HT1080 (cell line): ENCODE results near the gene UBE3B. TPM values are rescaled to one million over a fixed set of nuclear protein-coding genes. Genes with fewer than 3 reads are reported as not detected.

Experiments used
- DNase-seq: peaks from one replicate; pipeline ENCODE4 v3.0.0-alpha.2; 2015; ENCODE audit warnings: low read depth
- total RNA-seq: library from RNA; depleted of rRNA; stranded (reverse); fragments of >200 nt; shearing (Covaris generic); gene quantifications from 2 replicates; pipeline ENCODE4 v1.2.3, GENCODE V29; 2014

The UBE3B gene
- total RNA-seq, 1 experiment from 2014 or later, result 32.2 TPM

DNA sequence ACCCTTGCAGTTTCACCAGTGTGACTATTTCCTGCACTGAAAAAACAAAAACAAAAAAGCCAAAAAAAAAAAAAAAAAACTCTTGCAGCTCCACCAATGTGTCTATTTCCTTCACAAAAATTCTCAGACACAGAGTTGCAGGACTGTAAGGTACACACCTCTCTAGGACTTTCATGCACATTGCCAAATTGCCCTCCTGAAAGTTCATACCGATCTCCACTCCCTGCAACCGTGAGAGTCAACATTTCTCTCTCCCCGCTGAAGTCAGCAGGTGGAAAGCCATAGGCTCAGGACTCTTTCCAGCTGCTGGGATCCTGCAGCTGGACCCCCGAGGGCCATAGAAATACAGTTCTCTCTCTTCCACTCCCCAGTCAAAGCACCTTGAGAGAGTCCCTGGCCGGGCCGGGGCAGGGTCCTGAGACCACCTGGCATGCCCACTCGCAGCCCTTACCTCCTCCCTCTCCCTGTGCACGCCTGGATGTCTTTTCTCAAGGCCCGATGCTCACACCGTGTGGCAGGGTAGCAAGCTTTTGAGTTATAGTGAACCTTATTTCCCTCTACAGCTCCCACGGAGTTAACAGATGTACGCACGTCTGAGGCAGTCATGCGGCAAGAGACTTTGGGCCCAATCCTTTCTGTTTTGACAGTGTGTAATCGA lies 72.3 kb downstream of the UBE3B start:
- DNase-seq, result no peak

DNA sequence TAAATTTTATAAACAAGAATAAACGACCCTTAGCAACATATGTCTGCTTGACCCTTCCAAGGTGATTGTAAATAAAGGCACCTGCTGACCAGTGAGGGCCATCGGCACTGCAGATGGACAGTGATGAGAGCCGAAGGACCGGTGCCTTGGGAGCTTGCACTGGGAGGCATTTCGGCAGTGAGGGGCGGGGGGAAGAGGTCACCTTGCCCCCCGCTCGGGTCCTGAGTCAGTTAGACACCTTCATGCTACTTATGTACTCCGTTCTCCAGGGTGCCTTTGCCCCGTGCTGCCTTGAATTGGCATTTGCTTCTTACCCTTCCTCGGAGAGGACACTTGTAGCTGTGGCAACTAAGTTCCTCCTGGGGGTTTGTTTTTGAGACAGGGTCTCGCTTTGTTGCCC lies 72.8 kb downstream of the UBE3B start:
- no peak for DNase-seq

DNA sequence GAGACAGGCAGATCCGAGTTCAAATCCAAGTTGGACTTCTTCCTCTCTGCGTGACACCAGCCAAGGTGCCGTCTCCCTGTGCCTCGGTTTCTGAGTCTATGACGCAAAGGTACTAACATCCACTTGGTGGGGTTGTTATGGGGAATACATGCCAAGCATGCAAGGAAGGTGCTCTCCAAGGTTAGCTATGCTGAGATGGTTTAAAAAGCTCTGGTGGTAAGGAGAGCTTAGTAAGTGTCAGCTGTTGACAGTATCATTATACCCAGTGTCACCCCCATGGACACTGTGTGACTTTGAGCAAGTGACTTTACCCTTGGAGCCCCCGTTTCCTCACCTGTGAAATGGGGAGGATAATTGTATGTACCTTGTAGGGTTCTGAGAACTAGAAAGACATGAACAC lies 73.7 kb downstream of the UBE3B start:
- no peak for DNase-seq

DNA sequence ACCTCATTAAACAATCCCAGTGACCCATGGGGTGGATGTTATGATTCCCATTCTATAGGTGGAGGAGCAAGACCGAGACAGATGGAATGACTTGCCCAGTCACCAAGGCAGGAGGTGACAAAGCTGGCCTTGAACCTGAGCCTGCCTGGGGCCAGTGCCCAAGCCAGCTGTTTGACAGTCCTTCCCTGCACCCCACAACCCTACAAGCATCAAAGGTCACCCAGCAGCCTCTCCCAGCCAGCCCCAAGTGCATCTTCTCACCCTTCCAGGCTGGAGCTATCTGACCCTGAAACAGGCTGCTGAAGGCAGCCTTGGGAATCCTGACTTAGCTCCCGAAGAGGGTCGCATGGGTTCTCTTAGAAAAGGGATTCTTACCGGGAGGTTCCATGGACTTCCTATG lies 75.5 kb downstream of the UBE3B start:
- no peak for DNase-seq

DNA sequence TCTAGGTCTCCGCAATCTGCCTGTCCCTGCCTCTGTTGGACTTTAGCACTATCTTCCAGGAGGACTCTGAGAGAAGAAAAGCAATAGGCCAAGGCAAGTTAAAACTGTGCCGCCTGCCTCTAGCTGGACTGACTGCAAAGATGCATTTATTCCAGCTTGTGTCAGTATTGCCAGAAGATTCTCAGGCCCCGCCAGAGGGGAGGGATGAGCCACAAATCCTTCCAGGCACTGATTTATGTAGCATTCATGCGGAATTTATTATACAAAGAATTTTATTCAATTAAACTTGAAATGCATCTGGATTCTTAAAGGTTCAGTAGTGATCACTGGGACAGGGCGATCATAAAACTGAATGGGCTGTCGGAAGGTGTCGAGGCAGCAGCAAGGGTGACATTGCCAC lies 76.0 kb downstream of the UBE3B start:
- DNase-seq, result no peak

DNA sequence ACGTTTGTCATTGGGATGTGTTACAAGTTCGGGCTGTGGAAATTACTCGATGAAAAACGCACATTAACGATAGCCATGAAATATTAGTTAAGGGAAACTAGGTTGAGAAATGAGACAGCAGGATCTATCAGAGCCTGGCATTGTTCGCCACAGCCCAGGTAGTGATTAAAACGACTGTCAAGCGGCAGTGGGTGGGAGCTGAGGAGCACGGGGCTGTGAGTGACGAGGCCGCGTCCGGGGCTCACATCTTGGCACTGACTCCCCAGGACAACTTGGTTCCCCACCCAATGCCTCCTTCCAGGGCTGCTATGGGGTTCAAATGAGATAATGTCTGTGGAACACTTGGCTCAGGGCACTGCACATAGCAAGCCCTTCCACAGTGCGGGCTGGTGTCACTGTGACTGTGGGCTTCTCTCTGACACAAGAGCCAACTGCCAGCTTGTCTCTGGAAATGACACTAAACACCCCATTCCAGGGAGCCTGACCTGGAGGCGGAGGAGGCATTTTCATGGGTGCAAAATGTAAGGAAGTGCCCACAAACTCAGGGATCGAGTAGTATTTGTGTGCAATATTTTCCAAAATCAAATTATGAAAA lies 76.6 kb downstream of the UBE3B start:
- no peak for DNase-seq

DNA sequence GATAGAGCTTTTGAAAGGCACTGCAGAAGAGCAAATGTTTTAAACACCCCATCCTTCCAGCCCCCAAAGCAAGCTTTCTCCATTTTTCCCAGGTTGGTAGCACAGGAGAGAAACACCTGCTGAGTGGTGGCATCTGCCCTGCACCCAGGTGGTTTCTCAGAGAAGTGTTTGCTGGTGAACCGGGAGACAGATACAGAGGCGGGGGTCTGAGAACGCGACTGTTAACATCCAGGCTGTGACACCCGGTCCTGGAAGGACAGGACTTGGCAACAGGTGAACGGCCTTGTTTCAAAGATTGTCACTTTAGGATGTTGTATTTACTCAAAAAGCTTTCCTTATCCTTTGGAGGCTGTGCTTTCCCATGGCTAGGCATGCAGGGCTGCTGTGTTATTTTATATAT lies 77.3 kb downstream of the UBE3B start:
- no peak for DNase-seq

DNA sequence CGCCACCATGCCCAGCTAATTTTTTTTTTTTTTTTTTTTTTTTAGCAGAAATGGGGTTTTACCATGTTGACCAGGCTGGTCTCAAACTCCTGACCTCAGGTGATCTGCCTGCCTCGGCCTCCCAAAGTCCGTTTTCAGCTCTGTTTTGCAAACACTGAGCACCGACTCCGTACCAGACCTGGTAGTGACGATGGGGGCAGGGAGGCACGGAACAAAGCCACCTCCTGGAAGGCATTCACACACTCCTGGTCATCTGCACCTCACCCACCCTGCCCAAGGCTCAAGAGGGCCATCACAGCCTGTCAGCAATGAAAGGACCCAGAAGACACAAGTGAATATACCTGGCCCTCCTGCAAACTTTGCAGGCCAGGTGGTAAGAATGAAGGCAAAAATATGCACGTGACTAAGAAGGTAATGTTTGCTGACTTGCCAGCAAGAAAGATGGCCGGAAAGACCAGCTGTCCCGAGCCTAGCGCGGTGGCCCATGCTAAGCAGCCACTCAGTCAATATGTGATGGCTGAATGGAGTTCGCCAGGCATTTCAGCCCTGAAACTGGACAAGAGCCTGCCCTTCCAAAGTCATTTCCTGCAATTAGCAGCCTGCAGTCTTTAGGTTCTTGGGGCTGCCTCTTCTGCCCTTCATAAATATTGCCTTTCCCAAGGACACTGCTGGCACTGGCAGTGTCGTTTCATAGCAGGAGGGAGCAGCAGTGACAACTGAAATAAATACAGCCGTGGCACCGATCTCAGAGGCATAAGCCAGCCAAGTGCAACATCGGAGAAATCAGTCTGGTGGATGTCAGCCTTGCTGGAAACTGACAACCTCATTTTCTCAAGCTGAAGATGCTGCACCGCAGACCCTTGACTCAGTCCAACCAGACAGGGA lies 78.2 kb downstream of the UBE3B start:
- no peak for DNase-seq

DNA sequence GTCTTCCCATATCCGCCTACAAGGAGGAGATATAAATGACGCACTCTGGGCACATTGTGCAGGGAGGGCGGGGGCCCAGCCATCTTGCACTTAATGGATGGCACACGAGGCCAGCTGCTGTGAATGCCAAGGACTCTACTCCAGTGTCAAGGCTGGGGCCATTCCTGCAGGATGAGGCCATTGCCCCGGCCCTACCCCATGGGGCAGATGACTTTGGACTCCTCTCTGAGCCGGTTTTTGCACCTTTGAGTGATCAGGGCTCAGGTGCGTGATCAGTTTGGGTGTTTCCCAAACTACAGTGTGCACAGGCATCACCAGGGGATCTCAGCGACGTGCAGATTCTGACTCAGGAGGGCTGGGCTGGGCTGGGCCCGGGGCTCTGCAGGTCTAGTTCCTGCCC lies 79.8 kb downstream of the UBE3B start:
- no peak for DNase-seq

DNA sequence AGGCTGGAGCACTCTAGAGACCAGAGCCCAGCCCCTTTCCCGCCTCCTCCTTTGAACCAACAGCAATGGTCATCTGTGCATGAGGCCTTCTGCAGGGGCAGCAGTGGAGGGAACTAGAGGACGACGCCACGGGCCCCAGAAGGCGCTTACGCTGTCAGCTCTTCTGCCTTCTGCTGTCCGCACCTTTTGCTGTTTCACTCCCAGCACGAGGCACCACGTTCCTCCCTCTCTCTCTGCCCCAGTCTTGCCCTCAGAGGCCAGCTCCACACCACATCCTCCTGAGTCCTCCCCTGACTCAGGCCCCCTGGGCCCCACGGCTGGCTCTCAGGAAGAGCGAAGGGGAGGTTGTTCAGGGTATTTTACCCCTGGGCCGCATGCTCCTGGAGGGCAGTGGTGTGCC lies 80.4 kb downstream of the UBE3B start:
- no peak for DNase-seq

DNA sequence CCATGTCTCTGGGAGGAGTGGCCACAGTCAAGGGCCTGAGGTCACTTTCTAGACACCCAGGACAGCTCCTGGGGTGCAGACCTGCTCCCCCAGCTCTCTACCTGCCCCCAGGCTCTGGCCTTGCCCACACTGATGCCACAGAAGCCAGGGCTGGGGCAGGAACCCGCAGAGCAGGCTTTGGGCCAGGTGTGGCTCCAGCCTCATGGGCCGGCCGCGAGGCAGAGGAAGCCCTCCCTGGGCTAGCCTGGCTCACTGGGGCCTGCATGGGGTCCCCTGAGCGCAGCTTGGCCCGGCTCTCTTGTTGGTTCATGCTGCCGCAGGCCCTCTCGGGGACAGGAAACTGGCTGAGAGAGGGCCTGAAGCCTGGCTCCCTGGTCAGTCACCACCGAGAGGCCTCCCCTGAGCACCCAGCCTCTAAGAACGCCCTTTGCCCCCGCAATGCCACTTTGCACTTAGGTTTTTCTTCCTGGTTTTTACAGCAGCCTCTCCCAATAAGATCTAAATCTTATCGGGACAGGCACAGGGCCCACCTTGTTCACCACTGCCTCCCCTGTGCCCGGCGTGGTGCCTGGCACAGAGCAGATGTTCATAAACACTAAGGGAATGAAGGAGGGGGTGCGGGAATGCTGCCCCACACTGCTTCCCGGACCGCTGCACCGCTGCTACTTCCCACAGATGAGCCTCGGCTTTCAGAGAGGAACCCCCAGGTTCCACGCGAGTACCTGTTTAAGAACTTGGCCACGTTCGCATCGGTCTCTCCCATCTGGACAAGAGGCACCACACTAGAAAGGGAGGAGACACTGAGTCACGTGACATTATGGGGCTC lies 81.2 kb downstream of the UBE3B start:
- DNase-seq, result no peak

DNA sequence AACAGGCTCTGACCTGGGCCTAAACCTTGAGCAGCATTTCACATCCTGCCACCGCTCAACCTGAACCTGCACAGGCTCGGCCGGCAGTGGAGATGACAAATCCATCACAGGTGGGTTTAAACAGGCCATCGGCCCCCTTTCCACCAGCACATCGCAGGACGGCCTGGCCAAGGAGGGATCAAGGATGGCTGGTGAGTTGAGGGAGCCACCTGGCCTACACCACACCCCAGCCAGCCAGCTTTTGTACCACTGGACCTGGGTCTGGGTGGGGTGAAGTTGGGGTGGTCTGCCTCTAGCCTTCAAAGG lies 81.7 kb downstream of the UBE3B start:
- no peak for DNase-seq

DNA sequence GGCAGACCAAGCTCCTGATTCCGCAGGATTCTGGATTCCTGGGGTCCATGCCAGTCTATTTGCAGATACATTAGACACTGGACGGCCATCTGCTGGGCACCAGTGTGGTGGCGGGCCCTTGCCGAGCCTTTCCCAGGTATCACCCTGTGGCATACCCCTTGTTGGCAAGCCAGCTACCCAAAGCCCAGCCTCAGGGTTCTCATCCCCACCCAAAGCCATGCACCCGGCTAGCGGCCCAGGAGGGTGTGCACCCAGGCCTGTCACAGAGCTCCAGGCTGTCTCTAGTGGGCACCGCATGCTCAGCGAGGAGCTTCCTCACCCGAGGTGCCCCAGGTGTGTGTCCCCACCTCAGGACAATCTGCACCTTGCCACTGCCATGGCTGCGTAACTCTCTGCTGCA lies 82.2 kb downstream of the UBE3B start:
- no peak for DNase-seq

DNA sequence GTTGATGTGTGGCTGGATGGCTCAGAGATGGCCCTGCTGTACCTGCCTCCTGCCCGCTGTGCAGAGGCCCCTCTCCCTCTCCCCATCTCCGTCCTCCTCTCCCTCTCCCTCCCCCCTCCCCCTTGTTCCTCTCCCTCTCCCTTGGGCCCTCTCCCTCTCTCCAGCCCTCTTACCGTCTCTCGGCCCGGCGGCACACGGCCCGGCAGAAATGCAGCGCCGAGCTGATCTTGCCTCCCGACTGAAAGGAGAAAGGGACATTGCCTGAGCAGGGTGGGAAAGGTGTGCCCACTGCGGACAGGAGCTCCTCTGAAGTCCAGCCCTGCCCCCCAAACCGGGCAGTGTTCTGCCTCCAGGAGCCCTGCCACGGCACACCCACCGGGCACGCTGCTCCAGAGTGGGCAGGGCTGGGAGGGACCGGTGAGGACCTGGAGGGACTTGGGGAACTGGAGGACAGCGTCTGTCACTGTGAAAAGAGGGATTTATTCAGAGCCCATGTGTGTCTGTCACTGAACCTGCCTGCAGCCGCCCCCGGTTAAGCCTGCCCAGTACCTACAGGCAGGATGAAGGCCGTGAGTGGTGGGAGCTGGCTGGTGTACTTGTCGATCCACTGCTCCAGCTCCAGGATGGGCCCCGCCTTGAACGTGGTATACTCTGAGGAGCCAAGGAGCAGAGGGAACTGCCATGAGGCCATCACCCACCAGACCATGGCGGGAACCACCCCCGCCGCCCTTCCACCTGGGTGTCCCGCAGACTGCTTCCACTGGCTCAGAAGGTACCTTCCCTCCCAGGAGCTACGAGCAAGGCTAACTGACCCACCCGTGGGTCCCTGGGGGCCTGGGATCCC lies 83.7 kb downstream of the UBE3B start:
- DNase-seq, result no peak

DNA sequence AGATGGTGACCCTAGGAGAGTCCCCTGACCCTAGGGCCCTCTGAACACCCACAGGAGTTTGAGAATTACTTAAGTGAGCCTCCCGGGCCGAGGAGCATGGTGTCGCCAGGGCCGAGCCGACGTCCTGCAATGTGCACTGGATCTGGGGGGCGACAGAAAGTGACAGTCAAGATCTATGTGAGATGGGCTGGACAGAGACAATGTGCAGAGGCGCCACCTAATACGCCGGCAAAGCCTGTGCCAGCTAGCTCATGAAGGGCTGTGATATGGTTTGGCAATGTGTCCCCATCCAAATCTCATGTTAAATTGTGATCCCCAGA lies 84.2 kb downstream of the UBE3B start:
- no peak for DNase-seq

DNA sequence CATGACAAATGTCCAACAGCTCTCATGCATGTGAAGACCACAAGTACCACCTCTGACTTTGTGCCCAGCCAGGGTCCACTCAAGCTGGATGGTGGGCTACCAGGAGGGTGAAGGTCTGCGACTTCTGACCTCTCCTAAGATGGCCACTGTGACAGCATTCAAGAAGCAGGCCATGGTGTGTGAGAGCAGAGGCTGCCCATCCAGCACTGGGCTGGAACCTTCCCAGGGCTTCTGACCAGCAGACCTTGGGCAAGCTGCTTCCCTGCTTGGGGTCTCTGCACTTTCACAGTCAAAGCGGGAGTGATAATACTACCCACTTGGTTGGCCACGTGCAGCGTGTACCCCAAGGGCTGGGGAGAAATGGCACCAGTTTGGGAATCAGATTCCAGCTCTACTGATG lies 85.4 kb downstream of the UBE3B start:
- no peak for DNase-seq

DNA sequence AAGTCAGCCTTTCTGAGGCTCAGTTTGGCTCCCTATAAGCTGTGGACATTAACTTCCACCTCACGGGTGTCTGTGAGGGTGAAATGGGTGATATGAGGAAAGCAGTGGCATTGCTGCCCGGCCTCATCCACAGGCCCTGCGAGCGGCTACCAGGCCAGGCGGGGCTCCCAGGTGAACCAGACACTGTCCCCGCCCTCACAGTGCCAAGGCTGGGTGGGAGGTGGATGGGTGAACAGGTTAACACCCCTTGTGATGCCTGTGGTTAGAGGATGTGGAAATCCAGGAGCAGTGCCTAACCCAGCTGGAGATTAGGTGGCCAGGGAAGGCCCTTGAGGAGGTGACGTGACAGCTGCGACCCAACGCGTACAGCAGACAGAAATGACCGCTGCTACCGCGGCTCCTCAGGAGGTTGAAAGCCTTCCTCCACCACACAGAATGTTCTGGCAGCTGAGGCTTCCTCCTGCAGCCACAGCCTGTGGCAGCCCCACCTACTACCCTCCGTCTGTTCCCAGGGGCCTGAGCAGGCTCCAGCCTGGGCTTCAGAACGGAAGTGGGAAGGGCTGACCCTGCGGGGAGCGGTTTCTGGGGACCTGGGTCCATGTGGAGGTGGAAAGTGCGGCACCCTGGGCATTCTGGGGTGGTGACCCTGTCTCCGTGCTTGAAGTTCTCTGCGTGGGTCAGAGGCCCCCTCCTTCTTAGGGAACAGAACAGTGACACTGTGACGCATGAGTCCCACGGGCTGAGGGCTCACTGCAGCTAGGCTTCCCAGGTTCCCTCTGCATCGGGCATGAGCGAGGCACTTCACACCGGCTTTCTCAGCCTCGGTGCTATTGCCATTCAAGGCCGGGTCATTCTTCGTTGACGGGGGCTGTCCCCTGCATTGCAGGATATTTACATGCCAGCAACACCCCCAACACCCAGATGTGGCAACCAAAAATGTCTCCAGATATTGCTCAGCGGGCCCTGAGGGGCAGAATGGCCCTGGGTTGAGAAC lies 86.2 kb downstream of the UBE3B start:
- no peak for DNase-seq

DNA sequence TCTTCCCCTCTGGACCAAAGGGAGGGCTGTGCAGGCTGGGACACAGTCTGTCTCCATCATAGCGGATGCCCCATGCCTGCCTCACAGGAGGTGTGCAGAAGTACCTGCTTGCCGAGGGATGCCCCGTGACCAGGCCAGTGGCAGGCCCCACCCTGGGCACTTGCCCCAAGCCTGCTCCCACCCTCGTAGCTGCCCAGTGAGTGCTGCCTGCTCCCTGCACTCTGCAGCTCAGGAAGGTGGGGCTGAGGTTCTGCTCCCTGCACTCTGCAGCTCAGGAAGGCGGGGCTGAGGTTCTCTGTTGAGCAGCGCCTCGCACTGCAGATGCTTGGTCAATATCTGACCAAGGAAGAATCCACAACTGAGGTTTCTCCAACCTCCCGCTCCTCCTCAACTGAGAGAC lies 89.0 kb downstream of the UBE3B start:
- no peak for DNase-seq

DNA sequence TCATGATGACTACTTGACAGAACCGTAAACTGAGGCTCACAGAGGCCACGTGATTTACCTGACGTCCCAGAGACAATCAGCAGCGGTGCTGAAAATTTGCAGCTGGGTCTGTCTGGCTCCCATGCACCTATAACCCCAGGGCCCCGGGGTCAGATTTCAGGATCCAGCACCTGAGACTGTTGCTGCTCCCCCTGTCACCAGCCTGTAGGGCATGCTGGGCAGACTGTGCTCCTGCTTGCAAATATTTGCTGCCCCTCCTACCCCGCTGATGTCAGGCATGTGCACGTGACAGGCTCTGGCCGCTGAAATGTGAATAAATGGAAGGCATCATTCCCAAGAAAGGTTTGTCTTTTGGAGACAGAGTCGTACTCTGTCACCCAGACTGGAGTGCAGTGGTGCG lies 89.9 kb downstream of the UBE3B start:
- no peak for DNase-seq

DNA sequence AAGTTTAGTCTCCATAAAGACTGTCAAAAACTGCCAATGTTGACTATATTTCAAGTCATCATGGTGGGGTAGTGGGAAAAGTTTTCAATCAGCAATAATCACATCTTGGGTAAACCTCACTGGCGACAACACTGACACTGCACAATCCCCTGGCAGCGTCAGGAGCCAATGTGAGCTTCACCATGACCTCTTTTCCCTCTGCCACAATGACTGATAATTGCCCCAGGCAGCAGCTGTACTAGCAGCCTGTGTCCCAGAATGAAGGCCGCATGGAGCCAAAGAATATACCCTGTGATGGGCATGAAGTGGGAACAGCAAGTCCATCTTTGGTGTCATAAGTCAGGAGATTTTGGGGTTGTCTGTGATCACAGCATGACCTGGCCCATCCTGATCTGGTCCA lies 90.5 kb downstream of the UBE3B start:
- no peak for DNase-seq
